NCI-H446 (cell line): ENCODE data around the gene CNMD.
"Not testable (repeated sequence)": the region's sequence is repeated elsewhere in the genome, so short reads cannot be mapped to it uniquely, and the experiment has no call there.

ENCODE experiments used
- DNase-seq, 2 experiments: peaks; one replicate each; lab custom pipeline; 2025; lab: John Stamatoyannopoulos, UW

CNMD gene

DNA sequence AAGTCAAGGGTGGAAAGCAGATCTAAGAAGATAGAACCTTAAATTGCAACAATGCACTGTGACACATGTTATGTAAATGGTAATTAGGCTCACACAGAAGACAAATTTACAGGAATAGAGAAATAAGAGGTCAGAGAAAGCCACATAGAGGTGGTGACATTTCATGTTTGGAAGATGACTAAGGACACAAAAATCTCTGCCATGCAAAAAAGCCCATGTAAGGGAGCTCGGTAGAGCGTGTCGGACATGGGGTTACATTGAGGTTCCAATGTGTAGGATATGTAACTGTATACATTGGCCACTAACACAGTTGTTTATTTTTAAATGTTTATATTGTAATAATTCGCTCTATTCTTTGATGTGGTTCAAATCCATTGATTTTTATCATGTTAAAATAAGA is 53.2 kb downstream of the CNMD start:
- DNase-seq, result no peak

DNA sequence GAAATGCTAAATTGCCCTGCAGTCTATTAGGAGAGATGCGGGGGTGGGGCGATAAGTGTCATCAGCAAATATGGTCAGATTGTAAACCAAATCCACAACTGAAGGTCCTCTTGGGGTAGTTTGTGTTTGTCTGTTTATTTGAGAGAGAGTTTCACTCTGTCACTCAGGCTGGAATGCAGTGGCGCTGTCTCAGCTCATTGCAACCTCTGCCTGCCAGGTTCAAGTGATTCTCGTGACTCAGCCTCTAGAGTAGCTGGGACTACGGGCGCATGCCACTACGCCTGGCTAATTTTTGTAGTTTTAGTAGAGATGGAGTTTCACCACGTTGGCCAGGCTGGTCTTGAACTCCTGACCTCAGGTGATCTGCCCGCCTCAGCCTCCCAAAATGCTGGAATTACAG is 53.8 kb downstream of the CNMD start:
- DNase-seq, result not testable (repeated sequence)

DNA sequence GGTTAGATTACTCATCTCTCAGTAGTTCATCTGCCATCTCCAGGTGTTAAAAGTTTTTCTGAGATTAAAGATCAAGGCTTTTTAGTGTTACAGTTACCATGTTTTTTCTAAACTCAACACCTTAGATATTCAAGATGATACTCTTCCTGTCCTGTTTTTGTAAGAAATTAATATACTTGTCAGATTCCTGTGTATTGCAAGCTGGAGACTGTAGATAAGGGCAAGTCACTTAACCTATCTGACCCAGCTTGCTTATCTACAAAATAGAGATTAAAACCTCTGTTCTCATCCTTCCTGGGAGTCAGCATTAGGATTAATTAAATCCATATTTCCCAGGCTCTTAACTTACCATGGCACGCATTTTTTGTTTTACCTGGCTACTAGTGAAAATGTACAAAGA is 61.8 kb downstream of the CNMD start:
- no peak for DNase-seq

DNA sequence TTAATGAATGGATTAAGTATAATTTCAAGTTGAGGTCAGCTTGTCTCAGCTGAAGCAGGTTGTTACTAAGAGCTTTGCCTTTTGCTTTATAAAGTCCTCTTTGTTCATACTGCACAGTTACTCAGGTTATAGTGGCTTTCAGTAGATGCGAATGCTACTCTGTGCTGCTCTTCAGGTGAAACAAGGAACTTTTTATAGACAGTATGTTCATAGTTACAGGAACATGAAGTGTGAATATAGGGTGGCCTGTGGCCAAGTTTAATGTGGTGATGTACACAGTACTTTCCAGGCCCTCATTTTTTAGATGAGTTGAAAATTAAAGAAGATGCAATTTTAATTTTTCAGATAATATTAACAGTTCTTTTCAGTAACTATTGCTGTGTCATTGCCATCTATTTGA is 66.2 kb downstream of the CNMD start:
- DNase-seq, result no peak

DNA sequence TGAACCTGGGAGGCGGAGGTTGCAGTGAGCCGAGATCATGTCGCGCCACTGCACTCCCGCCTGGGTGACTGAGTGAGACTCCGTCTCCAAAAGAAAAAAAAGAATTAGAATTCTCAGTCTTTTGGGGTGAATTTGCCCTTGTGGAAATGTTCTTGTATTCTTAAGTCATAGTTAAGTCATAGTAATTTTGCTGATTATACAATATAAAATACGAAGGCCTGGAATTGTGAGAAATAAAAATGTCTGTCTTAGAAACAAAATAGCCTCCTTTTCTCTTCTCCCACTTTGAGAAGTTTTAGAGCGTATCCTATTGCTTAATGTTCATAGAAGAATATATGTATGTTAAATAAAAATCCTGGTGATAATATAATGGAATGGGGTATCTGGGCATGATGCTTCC is 68.9 kb downstream of the CNMD start:
- no peak for DNase-seq

DNA sequence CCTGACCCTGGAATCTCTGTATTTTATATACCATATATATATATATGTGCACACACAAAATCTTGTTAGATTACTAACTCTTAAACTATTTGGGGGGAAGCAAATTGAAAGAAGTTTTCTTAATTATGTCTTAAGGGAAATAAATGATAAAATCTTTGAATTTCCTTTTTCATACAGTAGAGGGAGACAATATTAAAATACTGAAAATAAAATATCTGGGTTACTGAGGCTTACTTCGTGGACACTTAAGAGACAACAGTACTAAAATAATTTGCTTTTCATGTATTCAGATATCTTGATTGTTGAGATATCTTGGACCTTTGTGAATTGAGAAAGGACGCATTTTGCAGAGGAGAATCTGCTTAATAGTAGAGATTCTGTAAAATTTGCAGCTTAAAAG is 69.9 kb downstream of the CNMD start:
- no peak for DNase-seq

DNA sequence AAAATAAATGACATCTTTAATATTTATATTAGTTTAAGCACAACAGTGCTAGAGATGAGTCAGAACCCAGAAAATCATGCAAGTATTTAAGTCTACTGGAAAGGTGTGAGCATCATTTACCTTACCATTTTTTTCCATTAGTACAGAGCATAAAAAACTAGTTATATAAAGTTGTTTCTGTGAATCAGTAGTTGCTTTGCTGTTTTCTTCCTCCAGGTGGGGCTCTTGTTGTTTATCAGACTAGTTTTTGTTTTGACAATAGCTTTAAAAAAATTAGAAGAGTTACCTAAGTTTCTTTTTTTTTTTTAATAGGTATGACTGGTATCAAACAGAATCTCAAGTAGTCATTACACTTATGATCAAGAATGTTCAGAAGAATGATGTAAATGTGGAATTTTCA is 74.3 kb downstream of the CNMD start:
- no peak for DNase-seq

DNA sequence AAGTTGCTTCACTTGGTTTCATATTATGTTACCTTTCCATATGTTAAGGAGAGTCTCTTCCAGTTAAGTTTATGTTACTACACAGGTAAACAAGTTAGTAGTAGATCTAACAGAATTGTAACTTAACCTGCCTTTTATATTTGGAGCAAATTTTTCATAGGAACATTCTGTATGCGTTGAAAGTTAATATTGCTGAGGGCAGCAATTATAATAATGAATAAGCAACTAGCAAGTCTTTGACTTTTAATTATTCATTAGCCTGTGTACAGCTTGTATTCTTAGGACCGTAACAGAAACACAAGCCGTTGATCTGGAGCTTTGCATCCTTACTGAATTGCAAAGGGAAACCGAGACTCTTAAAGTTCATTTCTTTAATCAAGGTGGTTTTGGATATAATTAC is 75.3 kb downstream of the CNMD start:
- no peak for DNase-seq

DNA sequence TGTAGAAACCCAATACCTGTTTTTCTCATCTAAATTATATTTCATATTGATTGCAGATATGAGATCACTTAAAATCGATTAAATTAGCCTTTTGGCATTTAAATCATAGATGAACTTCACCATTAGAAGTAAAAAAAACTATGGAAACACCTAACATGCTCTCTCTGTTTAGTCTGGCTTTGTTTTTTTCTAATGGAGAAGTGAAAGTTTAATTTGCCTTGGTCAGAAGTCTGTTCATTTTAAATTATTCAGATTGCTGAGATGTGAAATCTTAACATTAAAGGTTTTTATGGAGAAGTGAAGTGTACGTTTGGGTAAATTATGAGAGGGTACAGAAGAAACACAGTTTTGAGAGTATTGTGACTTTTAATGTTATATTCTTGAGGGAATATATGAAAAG is 80.3 kb downstream of the CNMD start:
- DNase-seq, result no peak
